ENCODE results near the gene POMP. TPM values are rescaled to one million over a fixed set of nuclear protein-coding genes. Genes with fewer than 3 reads are reported as not detected.

POMP gene
- total and polyA plus RNA-seq, 2 donors (not counting 1 experiment from before 2014, with no cell fraction given), result 67.7 to 149 TPM

Other genes with a start within 250 kb of the POMP start
- 0.77 and 1.3 TPM in 2 replicates for gene FLT1, start 164.0 kb upstream of the POMP start, total RNA-seq
- gene FLT1, start 164.0 kb upstream of the POMP start, polyA plus RNA-seq, result 1.6 and 2.5 TPM in 2 replicates
- 4.6 and 6.4 TPM in 2 replicates for gene SLC46A3, start 59.8 kb downstream of the POMP start, total RNA-seq
- gene SLC46A3, start 59.8 kb downstream of the POMP start, polyA plus RNA-seq, result 1.5 and 2.6 TPM in 2 replicates
- gene MTUS2, start 161.2 kb downstream of the POMP start, total RNA-seq, result not detected in 2 replicates
- 0.02 and 0.06 TPM in 2 replicates for gene MTUS2, start 161.2 kb downstream of the POMP start, polyA plus RNA-seq